Measurements from ENCODE around the gene ARHGAP9. TPM values are rescaled to one million over a fixed set of nuclear protein-coding genes. Genes with fewer than 3 reads are reported as not detected.

ARHGAP9 gene
- total and polyA plus RNA-seq, 5 donors from 2014 or later: 173 to 403 (median 187) TPM

GRCh38 chr12:57461917-57462250, 17.8 kb downstream of the ARHGAP9 start:
- Histone ChIP-seq H3K4me3 (ENCODE audit: low read depth, low read length) (peak overlapping the region; percentile 61), H3K27me3 (ENCODE audit: control insufficient read depth, insufficient read depth, low read length) (no peaks in the 10 kb centered on the region), H3K27ac (ENCODE audit: insufficient read depth, low read length, poor library complexity, severe bottlenecking) (no peak overlapping the region), H3K4me1 (ENCODE audit: control insufficient read depth, insufficient read depth, low read length, poor library complexity, severe bottlenecking) (peaks cover 40% of the 10 kb centered on the region), H3K36me3 (ENCODE audit: control insufficient read depth, insufficient read depth, low read length) (no peaks in the 10 kb centered on the region), H3K9me3 (ENCODE audit: control insufficient read depth in 2 of 2, low read length in 2 of 2) (no peaks in the 10 kb centered on the region)
- Mint-ChIP-seq H3K4me3 (peak overlapping the region; percentile 21 to 96 (median 88)), H3K27me3 (peaks cover 44% of the 10 kb centered on the region), H3K9me3 (no peaks in the 10 kb centered on the region), H3K36me3 (peaks cover 4% of the 10 kb centered on the region), H3K27ac (peak overlapping the region in 1 of 3 donors; percentile 63), H3K4me1 (peaks cover 5 to 55% (median 31%) of the 10 kb centered on the region in 4 donors)
- DNase-seq: no peak
- no peak for ATAC-seq (ENCODE audit: low read depth in 2 of 2)

DNA sequence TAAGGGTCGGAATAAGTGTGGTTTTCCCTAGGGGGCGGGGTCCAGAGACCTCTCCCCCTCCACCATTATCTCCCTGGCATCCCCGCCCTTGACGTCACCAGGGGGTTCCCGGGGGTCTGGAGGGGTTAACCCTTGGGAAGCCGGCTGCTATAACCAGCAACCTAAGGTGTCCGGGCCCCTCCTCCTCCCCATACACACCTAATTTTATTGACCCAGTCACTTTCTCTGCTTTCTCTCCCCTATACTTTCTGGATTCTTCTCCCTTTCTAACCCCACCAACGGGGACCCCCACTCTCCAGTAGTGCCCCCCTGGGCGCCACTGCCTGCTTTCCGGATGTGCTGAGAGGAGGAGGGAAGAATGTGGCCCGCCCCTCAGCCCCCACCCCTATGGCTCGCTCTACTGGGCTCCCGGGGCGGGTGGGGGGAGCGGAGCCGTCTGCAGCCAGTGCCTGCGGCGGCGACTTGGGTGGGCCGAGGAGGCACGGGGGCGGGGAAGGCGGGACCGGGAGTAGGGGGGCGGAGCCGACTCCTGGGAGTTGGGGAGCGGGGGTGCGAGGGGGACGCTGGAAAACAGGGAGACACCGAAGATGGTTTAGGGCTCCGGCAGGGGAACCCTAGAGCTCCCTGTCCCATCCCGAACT, 18.3 kb downstream of the ARHGAP9 start:
- Histone ChIP-seq H3K27ac (ENCODE audit: insufficient read depth, low read length, poor library complexity, severe bottlenecking) (no peak overlapping the region), H3K27me3 (ENCODE audit: control insufficient read depth, insufficient read depth, low read length) (no peaks in the 10 kb centered on the region), H3K9me3 (ENCODE audit: control insufficient read depth in 2 of 2, low read length in 2 of 2) (no peaks in the 10 kb centered on the region), H3K36me3 (ENCODE audit: control insufficient read depth, insufficient read depth, low read length) (no peaks in the 10 kb centered on the region), H3K4me1 (ENCODE audit: control insufficient read depth, insufficient read depth, low read length, poor library complexity, severe bottlenecking) (peaks cover 40% of the 10 kb centered on the region), H3K4me3 (ENCODE audit: low read depth, low read length) (peak overlapping the region; percentile 61)
- peak in 1 of 3 donors; percentile 34 for DNase-seq
- H3K9me3 Mint-ChIP-seq: no peaks in the 10 kb centered on the region
- peak overlapping the region; percentile 21 to 96 (median 88) for H3K4me3 Mint-ChIP-seq
- no peak overlapping the region for H3K27ac Mint-ChIP-seq
- peaks cover 5 to 55% (median 31%) of the 10 kb centered on the region in 4 donors for H3K4me1 Mint-ChIP-seq
- ATAC-seq (ENCODE audit: low read depth in 2 of 2): no peak
- peaks cover 44% of the 10 kb centered on the region for H3K27me3 Mint-ChIP-seq
- H3K36me3 Mint-ChIP-seq: peaks cover 4% of the 10 kb centered on the region

DNA sequence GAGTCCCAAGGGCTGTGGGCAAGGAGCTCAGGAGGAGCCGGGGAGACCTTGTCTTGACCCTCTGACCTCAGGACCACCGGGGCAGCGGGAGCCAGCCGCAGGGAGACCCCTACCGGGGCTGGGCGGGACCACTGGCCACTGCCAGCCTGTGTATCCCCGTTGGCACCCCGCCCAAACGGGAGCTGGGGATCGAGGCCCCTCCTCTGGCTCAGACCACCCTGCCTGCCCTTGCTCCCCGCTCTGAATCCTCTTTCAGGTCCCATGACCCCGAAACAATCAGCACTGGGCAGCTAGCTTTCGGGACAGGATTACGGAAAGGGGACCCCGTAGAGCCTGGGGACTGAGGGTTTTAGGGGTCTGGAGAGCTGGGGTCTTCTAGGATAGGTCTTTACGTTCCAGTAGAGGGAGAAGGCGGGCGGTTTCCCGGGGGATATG, 18.8 kb downstream of the ARHGAP9 start:
- ATAC-seq (ENCODE audit: low read depth in 2 of 2): no peak
- Mint-ChIP-seq H3K27ac (no peak overlapping the region), H3K9me3 (no peaks in the 10 kb centered on the region), H3K27me3 (peaks cover 47% of the 10 kb centered on the region), H3K4me1 (peaks cover 5 to 59% (median 34%) of the 10 kb centered on the region in 4 donors), H3K4me3 (peak overlapping the region; percentile 21 to 96 (median 72)), H3K36me3 (peaks cover 1% of the 10 kb centered on the region)
- H3K4me1 ChIP-seq (ENCODE audit: control insufficient read depth, insufficient read depth, low read length, poor library complexity, severe bottlenecking): peaks cover 40% of the 10 kb centered on the region
- no peaks in the 10 kb centered on the region for H3K27me3 ChIP-seq (ENCODE audit: control insufficient read depth, insufficient read depth, low read length)
- no peaks in the 10 kb centered on the region for H3K9me3 ChIP-seq (ENCODE audit: control insufficient read depth in 2 of 2, low read length in 2 of 2)
- DNase-seq: no peak
- no peak overlapping the region for H3K4me3 ChIP-seq (ENCODE audit: low read depth, low read length)
- H3K27ac ChIP-seq (ENCODE audit: insufficient read depth, low read length, poor library complexity, severe bottlenecking): no peak overlapping the region
- H3K36me3 ChIP-seq (ENCODE audit: control insufficient read depth, insufficient read depth, low read length): no peaks in the 10 kb centered on the region

DNA sequence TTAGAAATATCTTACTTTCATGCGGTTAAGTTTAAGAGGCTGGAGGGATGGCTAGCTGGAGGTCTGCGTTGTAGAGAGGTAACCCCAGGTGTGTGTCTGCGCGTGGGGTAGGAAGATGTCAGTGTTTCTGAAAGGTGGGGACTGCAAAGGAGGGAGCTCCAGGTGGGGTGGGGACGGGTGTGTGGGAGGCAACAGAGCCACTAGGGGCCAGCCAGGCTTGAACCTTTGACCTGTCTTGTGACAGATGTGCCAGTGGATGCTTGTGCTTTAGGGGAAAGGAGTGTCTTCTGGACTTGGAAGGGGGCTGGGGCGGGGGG, 19.2 kb downstream of the ARHGAP9 start:
- H3K27me3 Mint-ChIP-seq: peaks cover 49% of the 10 kb centered on the region
- Histone ChIP-seq H3K27me3 (ENCODE audit: control insufficient read depth, insufficient read depth, low read length) (no peaks in the 10 kb centered on the region), H3K4me1 (ENCODE audit: control insufficient read depth, insufficient read depth, low read length, poor library complexity, severe bottlenecking) (peaks cover 40% of the 10 kb centered on the region), H3K9me3 (ENCODE audit: control insufficient read depth in 2 of 2, low read length in 2 of 2) (no peaks in the 10 kb centered on the region), H3K27ac (ENCODE audit: insufficient read depth, low read length, poor library complexity, severe bottlenecking) (no peak overlapping the region), H3K4me3 (ENCODE audit: low read depth, low read length) (peak overlapping the region; percentile 51), H3K36me3 (ENCODE audit: control insufficient read depth, insufficient read depth, low read length) (no peaks in the 10 kb centered on the region)
- peak overlapping the region; percentile 58 to 97 (median 59) for H3K27ac Mint-ChIP-seq
- DNase-seq (peak in 1 of 3 donors; percentile 38), ATAC-seq (ENCODE audit: low read depth in 2 of 2) (no peak)
- peak overlapping the region; percentile 86 to 97 (median 92) for H3K4me3 Mint-ChIP-seq
- H3K4me1 Mint-ChIP-seq: peaks cover 5 to 56% (median 34%) of the 10 kb centered on the region in 4 donors
- H3K9me3 Mint-ChIP-seq: no peaks in the 10 kb centered on the region
- no peaks in the 10 kb centered on the region for H3K36me3 Mint-ChIP-seq

DNA sequence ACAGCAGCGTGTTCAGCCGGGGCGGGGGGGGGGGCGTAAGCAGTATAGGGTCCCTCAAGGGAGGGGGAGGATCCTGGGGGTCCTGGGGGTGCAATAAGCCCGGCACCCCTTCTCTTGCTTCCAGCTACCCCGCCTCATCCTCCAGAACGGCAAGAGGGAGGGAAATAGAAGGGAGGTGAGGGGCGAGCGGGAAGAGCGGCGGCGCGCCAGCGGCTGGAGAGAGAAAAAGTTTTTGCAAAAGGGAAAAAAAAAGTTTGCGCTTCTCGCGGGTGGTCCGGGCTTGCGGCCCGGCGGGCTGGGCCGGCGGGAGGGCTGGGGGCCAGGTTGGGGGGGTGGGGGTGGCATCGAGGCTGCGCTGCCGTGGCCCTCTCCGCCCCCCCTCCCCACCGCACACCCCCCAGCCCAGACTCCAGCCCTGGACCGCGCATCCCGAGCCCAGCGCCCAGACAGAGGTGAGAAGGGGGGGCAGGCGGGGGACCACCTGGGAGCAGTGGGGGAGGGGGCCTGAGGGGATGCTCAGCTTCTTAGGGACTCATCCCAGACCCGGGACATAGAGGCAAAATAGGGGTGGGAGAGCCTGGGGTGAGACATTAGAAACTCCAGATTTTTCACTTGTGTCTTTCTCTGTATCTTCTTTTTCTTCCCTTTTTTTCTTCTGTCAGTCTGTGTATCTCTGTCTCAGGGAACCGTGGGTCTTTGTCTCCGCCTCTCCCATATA, 19.8 kb downstream of the ARHGAP9 start, which contains the start of gene GLI1:
GLI1 (plus strand) TSS at position 36 of the 718 bp plus-strand sequence. CDS start 3,907 bp downstream, outside the sequence.
- peaks cover 5 to 54% (median 33%) of the 10 kb centered on the region in 4 donors for H3K4me1 Mint-ChIP-seq
- peaks cover 46% of the 10 kb centered on the region for H3K27me3 Mint-ChIP-seq
- H3K27ac Mint-ChIP-seq: peak within 1 kb of the TSS; percentile 90 to 98 (median 97)
- H3K4me3 Mint-ChIP-seq: peak within 1 kb of the TSS; percentile 96 to 100 (median 96)
- ATAC-seq (ENCODE audit: low read depth in 2 of 2) (no peak), DNase-seq (no peak)
- Histone ChIP-seq H3K9me3 (ENCODE audit: control insufficient read depth in 2 of 2, low read length in 2 of 2) (no peaks in the 10 kb centered on the region), H3K36me3 (ENCODE audit: control insufficient read depth, insufficient read depth, low read length) (no peaks in the 10 kb centered on the region), H3K27ac (ENCODE audit: insufficient read depth, low read length, poor library complexity, severe bottlenecking) (peak within 1 kb of the TSS; percentile 83), H3K4me1 (ENCODE audit: control insufficient read depth, insufficient read depth, low read length, poor library complexity, severe bottlenecking) (peaks cover 40% of the 10 kb centered on the region), H3K4me3 (ENCODE audit: low read depth, low read length) (peak within 1 kb of the TSS; percentile 87), H3K27me3 (ENCODE audit: control insufficient read depth, insufficient read depth, low read length) (no peaks in the 10 kb centered on the region)
- no peaks in the 10 kb centered on the region for H3K36me3 Mint-ChIP-seq
- H3K9me3 Mint-ChIP-seq: no peaks in the 10 kb centered on the region

GRCh38 chr12:57459055-57459749, 20.5 kb downstream of the ARHGAP9 start:
- Histone ChIP-seq H3K27me3 (ENCODE audit: control insufficient read depth, insufficient read depth, low read length) (no peaks in the 10 kb centered on the region), H3K9me3 (ENCODE audit: control insufficient read depth in 2 of 2, low read length in 2 of 2) (no peaks in the 10 kb centered on the region), H3K4me1 (ENCODE audit: control insufficient read depth, insufficient read depth, low read length, poor library complexity, severe bottlenecking) (peaks cover 40% of the 10 kb centered on the region), H3K27ac (ENCODE audit: insufficient read depth, low read length, poor library complexity, severe bottlenecking) (peak overlapping the region; percentile 83), H3K36me3 (ENCODE audit: control insufficient read depth, insufficient read depth, low read length) (no peaks in the 10 kb centered on the region), H3K4me3 (ENCODE audit: low read depth, low read length) (peak overlapping the region; percentile 87)
- Mint-ChIP-seq H3K4me3 (peak overlapping the region; percentile 96 to 100 (median 96)), H3K27ac (peak overlapping the region; percentile 90 to 98 (median 97)), H3K9me3 (no peaks in the 10 kb centered on the region), H3K27me3 (peaks cover 40% of the 10 kb centered on the region), H3K36me3 (no peaks in the 10 kb centered on the region), H3K4me1 (peaks cover 5 to 49% (median 31%) of the 10 kb centered on the region in 4 donors)
- DNase-seq (peak; percentile 89 to 97 (median 93)), ATAC-seq (ENCODE audit: low read depth in 2 of 2) (peak; percentile 74 to 75)

DNA sequence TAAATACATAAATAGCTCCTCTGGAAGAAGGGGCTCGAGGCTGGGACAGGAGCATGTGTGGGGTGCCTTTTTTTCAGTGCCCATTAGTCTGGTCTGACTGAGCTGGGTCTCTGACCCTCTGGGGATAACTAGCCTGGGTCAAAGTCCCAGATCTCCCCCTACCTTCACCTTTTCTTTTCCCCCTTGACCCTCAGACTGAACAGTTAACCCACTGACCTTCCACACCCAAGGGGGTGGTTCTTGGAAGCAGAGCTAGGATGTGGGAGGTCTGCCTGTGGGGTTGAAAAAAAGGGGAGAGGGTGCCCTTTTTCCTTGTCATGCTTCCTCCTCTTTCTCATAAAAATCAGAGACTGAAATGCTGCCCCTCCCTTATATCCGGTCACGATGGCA, 21.0 kb downstream of the ARHGAP9 start:
- H3K9me3 ChIP-seq (ENCODE audit: control insufficient read depth in 2 of 2, low read length in 2 of 2): no peaks in the 10 kb centered on the region
- peak overlapping the region; percentile 96 to 100 (median 96) for H3K4me3 Mint-ChIP-seq
- H3K9me3 Mint-ChIP-seq: no peaks in the 10 kb centered on the region
- peaks cover 40% of the 10 kb centered on the region for H3K27me3 Mint-ChIP-seq
- H3K4me1 Mint-ChIP-seq: peaks cover 5 to 49% (median 31%) of the 10 kb centered on the region in 4 donors
- no peaks in the 10 kb centered on the region for H3K27me3 ChIP-seq (ENCODE audit: control insufficient read depth, insufficient read depth, low read length)
- DNase-seq (no peak), ATAC-seq (ENCODE audit: low read depth in 2 of 2) (no peak)
- H3K4me1 ChIP-seq (ENCODE audit: control insufficient read depth, insufficient read depth, low read length, poor library complexity, severe bottlenecking): peaks cover 40% of the 10 kb centered on the region
- H3K4me3 ChIP-seq (ENCODE audit: low read depth, low read length): peak overlapping the region; percentile 87
- H3K36me3 ChIP-seq (ENCODE audit: control insufficient read depth, insufficient read depth, low read length): no peaks in the 10 kb centered on the region
- peak overlapping the region; percentile 90 to 98 (median 97) for H3K27ac Mint-ChIP-seq
- H3K27ac ChIP-seq (ENCODE audit: insufficient read depth, low read length, poor library complexity, severe bottlenecking): peak overlapping the region; percentile 83
- no peaks in the 10 kb centered on the region for H3K36me3 Mint-ChIP-seq
